ENCODE results near the gene RXRA. TPM values are rescaled to one million over a fixed set of nuclear protein-coding genes. Genes with fewer than 3 reads are reported as not detected.

RXRA gene
- total and polyA plus RNA-seq, 2 of the 13 experiments (the other 11 are each of a cell fraction or from before 2014, with no cell fraction given): 18.9 to 29.2 TPM

DNA sequence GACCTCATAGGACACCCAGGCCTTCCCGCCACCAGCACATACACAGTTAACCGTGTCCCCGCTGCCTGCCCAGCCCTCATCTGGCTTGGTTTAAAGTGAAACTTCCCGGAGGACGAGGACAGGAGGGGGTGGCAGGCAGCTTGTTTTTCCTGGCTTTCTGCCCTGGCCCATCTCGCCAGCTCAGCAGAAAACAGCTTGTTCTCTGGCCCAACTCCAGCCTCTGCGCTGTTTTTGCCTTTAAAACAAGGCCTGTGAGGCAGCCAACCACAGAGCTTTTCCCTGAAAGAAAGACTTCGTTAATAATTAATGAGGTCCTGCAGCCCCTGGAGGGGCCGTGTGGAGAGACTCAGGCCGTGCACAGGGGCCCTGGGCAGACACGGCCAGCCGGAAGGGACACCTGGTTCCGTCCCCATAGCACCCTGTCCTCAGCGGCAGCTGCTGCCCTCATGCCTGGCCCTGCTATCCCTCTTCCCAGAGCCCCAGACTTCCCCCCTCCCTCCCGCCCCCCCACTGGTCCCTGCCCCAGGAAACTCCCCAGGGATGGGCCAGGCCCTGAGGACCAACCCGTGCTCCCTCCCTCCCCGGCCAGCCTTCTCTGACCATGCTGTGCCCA lies 108.7 kb downstream of the RXRA start (continued):
- TF ChIP-seq ZNF180 (CRISPR knock-in tag; IDR thresholded peaks at IDR 0.05; ENCODE audit: borderline replicate concordance, low read depth) (no peak), ZNF430 (CRISPR knock-in tag; IDR thresholded peaks at IDR 0.05) (no peak), NCOA2 (CRISPR knock-in tag; IDR thresholded peaks at IDR 0.05) (0 out of 2 replicates have a peak, but pooled peaks have one; percentile 23), IKZF4 (CRISPR knock-in tag; IDR thresholded peaks at IDR 0.05; ENCODE audit: borderline replicate concordance, low read depth, not compliant biosample characterization) (no peak), TCF12 (IDR thresholded peaks at IDR 0.05) (no peak), TCF12 (CRISPR knock-in tag; IDR thresholded peaks at IDR 0.05) (no peak), ZNF614 (CRISPR knock-in tag; IDR thresholded peaks at IDR 0.05; ENCODE audit: borderline replicate concordance) (peak; percentile 41; the same call in 1 of the 2 replicates), SP1 (IDR thresholded peaks at IDR 0.05) (no peak), SP1 (CRISPR knock-in tag; IDR thresholded peaks at IDR 0.05) (no peak), ARNTL (CRISPR knock-in tag; IDR thresholded peaks at IDR 0.05) (no peak), ZNF460 (CRISPR knock-in tag; IDR thresholded peaks at IDR 0.05; ENCODE audit: borderline replicate concordance) (no peak), RFXANK (CRISPR knock-in tag; IDR thresholded peaks at IDR 0.05) (no peak), EED (CRISPR knock-in tag; IDR thresholded peaks at IDR 0.05) (no peak), JUND (CRISPR knock-in tag; IDR thresholded peaks at IDR 0.05) (0 out of 2 replicates have a peak, but pooled peaks have one; percentile 7), HDAC2 (CRISPR knock-in tag; IDR thresholded peaks at IDR 0.05) (no peak; the same call in 1 of the 2 replicates), BCL6 (CRISPR knock-in tag; IDR thresholded peaks at IDR 0.05) (no peak)
- TF ChIP-seq, protein P1, sequence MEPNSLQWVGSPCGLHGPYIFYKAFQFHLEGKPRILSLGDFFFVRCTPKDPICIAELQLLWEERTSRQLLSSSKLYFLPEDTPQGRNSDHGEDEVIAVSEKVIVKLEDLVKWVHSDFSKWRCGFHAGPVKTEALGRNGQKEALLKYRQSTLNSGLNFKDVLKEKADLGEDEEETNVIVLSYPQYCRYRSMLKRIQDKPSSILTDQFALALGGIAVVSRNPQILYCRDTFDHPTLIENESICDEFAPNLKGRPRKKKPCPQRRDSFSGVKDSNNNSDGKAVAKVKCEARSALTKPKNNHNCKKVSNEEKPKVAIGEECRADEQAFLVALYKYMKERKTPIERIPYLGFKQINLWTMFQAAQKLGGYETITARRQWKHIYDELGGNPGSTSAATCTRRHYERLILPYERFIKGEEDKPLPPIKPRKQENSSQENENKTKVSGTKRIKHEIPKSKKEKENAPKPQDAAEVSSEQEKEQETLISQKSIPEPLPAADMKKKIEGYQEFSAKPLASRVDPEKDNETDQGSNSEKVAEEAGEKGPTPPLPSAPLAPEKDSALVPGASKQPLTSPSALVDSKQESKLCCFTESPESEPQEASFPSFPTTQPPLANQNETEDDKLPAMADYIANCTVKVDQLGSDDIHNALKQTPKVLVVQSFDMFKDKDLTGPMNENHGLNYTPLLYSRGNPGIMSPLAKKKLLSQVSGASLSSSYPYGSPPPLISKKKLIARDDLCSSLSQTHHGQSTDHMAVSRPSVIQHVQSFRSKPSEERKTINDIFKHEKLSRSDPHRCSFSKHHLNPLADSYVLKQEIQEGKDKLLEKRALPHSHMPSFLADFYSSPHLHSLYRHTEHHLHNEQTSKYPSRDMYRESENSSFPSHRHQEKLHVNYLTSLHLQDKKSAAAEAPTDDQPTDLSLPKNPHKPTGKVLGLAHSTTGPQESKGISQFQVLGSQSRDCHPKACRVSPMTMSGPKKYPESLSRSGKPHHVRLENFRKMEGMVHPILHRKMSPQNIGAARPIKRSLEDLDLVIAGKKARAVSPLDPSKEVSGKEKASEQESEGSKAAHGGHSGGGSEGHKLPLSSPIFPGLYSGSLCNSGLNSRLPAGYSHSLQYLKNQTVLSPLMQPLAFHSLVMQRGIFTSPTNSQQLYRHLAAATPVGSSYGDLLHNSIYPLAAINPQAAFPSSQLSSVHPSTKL (CRISPR knock-in tag; IDR thresholded peaks at IDR 0.05): peak; percentile 54
- TF ChIP-seq, protein P2, sequence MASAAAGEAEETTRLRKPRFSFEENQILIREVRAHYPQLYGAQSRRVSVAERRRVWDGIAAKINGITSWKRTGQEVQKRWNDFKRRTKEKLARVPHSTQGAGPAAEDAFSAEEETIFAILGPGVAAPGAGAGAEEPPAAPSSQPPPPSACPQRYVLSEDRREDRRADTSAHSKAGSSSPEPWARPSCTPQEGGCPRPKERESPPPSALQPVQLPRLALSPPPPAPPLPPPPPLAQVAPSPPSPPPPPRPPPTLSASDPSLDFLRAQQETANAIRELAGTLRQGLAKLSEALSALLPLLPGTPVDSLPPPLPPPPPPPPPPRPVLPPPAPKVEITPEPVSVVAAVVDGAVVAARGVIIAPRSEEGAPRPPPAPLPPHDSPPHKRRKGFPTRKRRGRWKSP (CRISPR knock-in tag; IDR thresholded peaks at IDR 0.05): 0 out of 2 replicates have a peak, but pooled peaks have one; percentile 47
- TF ChIP-seq, protein P3, sequence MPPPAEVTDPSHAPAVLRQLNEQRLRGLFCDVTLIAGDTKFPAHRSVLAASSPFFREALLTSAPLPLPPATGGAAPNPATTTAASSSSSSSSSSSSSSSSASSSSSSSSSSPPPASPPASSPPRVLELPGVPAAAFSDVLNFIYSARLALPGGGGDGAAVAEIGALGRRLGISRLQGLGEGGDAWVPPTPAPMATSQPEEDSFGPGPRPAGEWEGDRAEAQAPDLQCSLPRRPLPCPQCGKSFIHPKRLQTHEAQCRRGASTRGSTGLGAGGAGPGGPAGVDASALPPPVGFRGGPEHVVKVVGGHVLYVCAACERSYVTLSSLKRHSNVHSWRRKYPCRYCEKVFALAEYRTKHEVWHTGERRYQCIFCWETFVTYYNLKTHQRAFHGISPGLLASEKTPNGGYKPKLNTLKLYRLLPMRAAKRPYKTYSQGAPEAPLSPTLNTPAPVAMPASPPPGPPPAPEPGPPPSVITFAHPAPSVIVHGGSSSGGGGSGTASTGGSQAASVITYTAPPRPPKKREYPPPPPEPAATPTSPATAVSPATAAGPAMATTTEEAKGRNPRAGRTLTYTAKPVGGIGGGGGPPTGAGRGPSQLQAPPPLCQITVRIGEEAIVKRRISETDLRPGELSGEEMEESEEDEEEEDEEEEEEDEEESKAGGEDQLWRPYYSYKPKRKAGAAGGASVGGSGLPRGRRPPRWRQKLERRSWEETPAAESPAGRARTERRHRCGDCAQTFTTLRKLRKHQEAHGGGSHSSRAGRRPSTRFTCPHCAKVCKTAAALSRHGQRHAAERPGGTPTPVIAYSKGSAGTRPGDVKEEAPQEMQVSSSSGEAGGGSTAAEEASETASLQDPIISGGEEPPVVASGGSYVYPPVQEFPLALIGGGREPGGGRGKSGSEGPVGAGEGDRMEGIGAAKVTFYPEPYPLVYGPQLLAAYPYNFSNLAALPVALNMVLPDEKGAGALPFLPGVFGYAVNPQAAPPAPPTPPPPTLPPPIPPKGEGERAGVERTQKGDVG (CRISPR knock-in tag; IDR thresholded peaks at IDR 0.05; ENCODE audit: borderline replicate concordance): no peak
- TF ChIP-seq, protein P4, sequence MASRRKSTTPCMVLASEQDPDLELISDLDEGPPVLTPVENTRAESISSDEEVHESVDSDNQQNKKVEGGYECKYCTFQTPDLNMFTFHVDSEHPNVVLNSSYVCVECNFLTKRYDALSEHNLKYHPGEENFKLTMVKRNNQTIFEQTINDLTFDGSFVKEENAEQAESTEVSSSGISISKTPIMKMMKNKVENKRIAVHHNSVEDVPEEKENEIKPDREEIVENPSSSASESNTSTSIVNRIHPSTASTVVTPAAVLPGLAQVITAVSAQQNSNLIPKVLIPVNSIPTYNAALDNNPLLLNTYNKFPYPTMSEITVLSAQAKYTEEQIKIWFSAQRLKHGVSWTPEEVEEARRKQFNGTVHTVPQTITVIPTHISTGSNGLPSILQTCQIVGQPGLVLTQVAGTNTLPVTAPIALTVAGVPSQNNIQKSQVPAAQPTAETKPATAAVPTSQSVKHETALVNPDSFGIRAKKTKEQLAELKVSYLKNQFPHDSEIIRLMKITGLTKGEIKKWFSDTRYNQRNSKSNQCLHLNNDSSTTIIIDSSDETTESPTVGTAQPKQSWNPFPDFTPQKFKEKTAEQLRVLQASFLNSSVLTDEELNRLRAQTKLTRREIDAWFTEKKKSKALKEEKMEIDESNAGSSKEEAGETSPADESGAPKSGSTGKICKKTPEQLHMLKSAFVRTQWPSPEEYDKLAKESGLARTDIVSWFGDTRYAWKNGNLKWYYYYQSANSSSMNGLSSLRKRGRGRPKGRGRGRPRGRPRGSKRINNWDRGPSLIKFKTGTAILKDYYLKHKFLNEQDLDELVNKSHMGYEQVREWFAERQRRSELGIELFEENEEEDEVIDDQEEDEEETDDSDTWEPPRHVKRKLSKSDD (CRISPR knock-in tag; IDR thresholded peaks at IDR 0.05; ENCODE audit: low read depth): no peak
